Right cardiac atrium (tissue), 5 donors: Measurements from ENCODE around the gene KCNJ8. TPM values are rescaled to one million over a fixed set of nuclear protein-coding genes. Genes with fewer than 3 reads are reported as not detected.

Experiments
- ATAC-seq, 2 donors: fragments of 200-7000 bp; cut with Tn5 transposase; one replicate each; pipeline versions ENCODE4 v1.8.0 to v1.9.1; 2020; ENCODE audit warnings: moderate library complexity in 2 of 2, mild to moderate bottlenecking in 1 of 2
- DNase-seq, 3 donors: peaks; one replicate each; pipeline ENCODE4 v3.0.0-alpha.2; 2020
- H3K27ac ChIP-seq: one replicate; pipeline ENCODE4 v1.5.1; 2013; ENCODE audit warnings: mild to moderate bottlenecking, low read length, control low read depth, moderate library complexity
- H3K27me3 ChIP-seq: one replicate; pipeline ENCODE4 v1.6.1; 2013; ENCODE audit not compliant: control insufficient read depth, insufficient read depth
- H3K4me1 ChIP-seq: one replicate; pipeline ENCODE4 v1.6.1; 2013; ENCODE audit warnings: low read length; ENCODE audit not compliant: control insufficient read depth, insufficient read depth
- H3K4me3 ChIP-seq: one replicate; pipeline ENCODE4 v1.5.1; 2013; ENCODE audit warnings: low read length, control low read depth
- H3K9me3 ChIP-seq: one replicate; pipeline ENCODE4 v1.6.1; 2013; ENCODE audit warnings: low read length; ENCODE audit not compliant: control insufficient read depth
- WGBS: extraction: QIAGEN DNeasy Blood & Tissue Kit; methylation state at CpG from one replicate; pipeline ENCODE4 v1.1.7; 2013; 5-methylcytosine and 5-hydroxymethylcytosine counted together
- intact Hi-C, 4 donors: fragments of 100-400 bp; cut with DNase I; formaldehyde crosslinking; loops; one replicate each; pipeline versions ENCODE4 v1.11.0 to v1.14.0; 2022 to 2023
- polyA plus RNA-seq: library from polyadenylated mRNA; stranded (reverse); fragments of 200-250 nt; gene quantifications from one replicate; pipeline ENCODE4 v1.2.3, GENCODE V29; 2013
- total RNA-seq, 4 donors: library from RNA; stranded (reverse); fragmentation: NEBNext Ultra II Directional; extraction: Animal tissue kit (Norgen Biotek cat#: 25700); gene quantifications; one replicate each; pipeline ENCODE4 v1.2.1, GENCODE V29; 2021
- donor health status: healthy with polysubstance abuse.
- donor health status: DM: no; HTN: yes; CAD: no.
- donor health status: DM: no; HTN: no; CAD: no.
- donor health status: DM: no; HTN: yes; CAD: no; lungs with severe emphysema.
- donor health status: DM: yes; HTN: yes; CAD: no.

Gene KCNJ8
- total and polyA plus RNA-seq, 5 donors, result 25.7 to 45.0 (median 37.9) TPM

DNA sequence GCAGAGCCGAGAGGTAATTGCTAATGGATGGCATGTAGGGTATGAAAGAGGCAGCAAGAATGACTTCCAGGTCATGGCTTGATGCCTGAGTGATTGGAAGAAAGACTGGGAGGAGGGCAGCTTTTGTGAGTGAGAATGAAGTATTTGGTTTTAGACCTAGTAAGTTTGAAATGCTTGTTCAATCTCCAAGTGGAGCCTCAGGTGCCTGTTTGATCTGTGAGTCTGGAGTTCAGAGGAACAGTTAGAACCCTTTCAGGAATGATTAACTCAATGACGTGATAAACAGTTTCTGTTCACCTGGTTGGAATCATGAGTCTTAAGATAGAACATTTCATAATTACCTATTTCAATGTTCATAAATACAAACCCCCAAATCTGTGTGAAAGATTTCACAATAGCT, 10.4 kb downstream of the KCNJ8 start:
- DNase-seq (no peak), ATAC-seq (no peak)
- H3K4me1 ChIP-seq, result no peaks in the 10 kb centered on the region
- intact Hi-C loops, result no loop called here
- no peak overlapping the region for H3K4me3 ChIP-seq
- 85% methylated on average over 2 of the region's 2 CpGs for WGBS
- no peak overlapping the region for H3K27ac ChIP-seq
- H3K27me3 ChIP-seq, result no peaks in the 10 kb centered on the region
- H3K9me3 ChIP-seq, result no peaks in the 10 kb centered on the region

DNA sequence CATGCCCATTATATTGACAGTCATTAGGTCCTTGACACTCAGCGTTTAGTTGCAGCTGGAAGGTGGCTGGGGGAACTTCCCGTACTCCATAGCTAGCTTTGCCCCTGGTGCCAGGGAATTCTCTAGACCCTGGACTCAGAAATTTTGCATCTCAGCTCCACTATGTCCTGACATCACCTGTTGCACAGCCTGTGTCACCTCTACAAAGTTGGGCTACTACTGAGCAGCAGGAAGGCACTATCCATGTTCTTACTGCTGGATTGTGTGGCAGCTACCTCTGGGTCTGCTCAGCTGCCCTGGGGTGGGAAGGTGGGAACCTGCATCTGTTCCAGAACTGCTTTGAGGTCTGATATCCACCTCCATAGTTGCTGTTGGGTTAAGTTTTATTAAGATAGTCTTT, 11.0 kb downstream of the KCNJ8 start:
- 89% methylated on average over 2 of the region's 2 CpGs for WGBS
- ATAC-seq (no peak), DNase-seq (no peak)
- Histone ChIP-seq H3K4me1 (no peaks in the 10 kb centered on the region), H3K9me3 (no peaks in the 10 kb centered on the region), H3K4me3 (no peak overlapping the region), H3K27me3 (no peaks in the 10 kb centered on the region), H3K27ac (no peak overlapping the region)
- intact Hi-C loops, result no loop called here

DNA sequence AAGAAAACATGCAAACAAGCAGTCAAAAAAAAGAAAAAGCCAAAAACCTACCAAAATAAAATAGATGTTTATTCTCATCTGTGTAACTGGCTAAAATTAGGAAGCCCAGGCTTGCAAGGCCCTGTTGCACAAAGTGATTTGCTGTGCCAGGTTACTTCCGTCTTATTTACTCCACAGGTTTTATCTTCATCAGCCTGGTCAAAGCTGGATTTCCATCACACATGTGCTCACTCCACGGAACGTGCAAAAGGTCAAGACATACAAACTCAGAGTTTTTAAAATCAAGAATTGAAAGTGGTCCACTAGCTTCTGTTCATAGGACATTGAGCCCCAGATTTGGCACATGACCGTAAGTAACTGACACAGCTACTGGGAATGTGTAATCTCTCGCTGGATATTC, 14.8 kb downstream of the KCNJ8 start:
- no peak for DNase-seq
- WGBS, result 88% methylated on average over 5 of the region's 5 CpGs
- no peak for ATAC-seq
- no peaks in the 10 kb centered on the region for H3K27me3 ChIP-seq
- no peak overlapping the region for H3K4me3 ChIP-seq
- intact Hi-C loops, result no loop called here
- no peak overlapping the region for H3K27ac ChIP-seq
- no peaks in the 10 kb centered on the region for H3K9me3 ChIP-seq
- H3K4me1 ChIP-seq, result no peaks in the 10 kb centered on the region

DNA sequence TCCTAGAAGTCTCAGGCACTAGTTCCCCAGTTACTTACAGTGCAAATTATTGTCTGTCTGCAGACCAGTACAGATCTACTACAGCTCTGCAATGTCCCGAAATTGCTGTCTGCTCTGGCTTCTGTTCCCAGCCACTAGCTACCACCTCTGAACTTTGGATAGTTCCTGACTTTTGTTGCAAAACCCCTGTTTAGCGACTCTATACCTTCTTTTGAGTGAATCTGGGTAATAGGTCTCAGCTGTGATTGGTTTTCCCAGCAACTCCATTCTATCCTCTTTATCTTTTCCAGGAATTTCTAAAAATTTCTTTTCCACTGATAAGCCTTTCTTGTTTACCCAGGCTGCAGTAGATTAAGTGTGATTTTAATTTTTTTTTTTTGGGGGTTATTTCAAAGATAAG, 16.8 kb downstream of the KCNJ8 start:
- no peaks in the 10 kb centered on the region for H3K27me3 ChIP-seq
- intact Hi-C loops, result no loop called here
- H3K27ac ChIP-seq, result no peak overlapping the region
- no peaks in the 10 kb centered on the region for H3K4me1 ChIP-seq
- H3K9me3 ChIP-seq, result no peaks in the 10 kb centered on the region
- no peak for ATAC-seq
- DNase-seq, result no peak
- WGBS, result 62% methylated on average over 2 of the region's 2 CpGs
- no peak overlapping the region for H3K4me3 ChIP-seq

GRCh38 chr12:21756699-21757098, 17.8 kb downstream of the KCNJ8 start:
- intact Hi-C loops, result no loop called here
- WGBS, result 96% methylated on average over 4 of the region's 4 CpGs
- no peaks in the 10 kb centered on the region for H3K9me3 ChIP-seq

GRCh38 chr12:21751517-21751916, 23.0 kb downstream of the KCNJ8 start:
- no peaks in the 10 kb centered on the region for H3K9me3 ChIP-seq
- intact Hi-C loops, result no loop called here
- DNase-seq (no peak), ATAC-seq (peak in 1 of 2 donors; percentile 38)
- no peak overlapping the region for H3K27ac ChIP-seq
- no peak overlapping the region for H3K4me3 ChIP-seq
- H3K27me3 ChIP-seq, result no peaks in the 10 kb centered on the region
- peaks cover 3% of the 10 kb centered on the region for H3K4me1 ChIP-seq
- WGBS, result 15% methylated on average over 4 of the region's 4 CpGs

More at GRCh38 chr12:21756699-21757098, 17.8 kb downstream of the KCNJ8 start:
- no peaks in the 10 kb centered on the region for H3K27me3 ChIP-seq
- DNase-seq, result no peak
- no peak overlapping the region for H3K4me3 ChIP-seq
- H3K4me1 ChIP-seq, result no peaks in the 10 kb centered on the region
- ATAC-seq, result no peak
- H3K27ac ChIP-seq, result no peak overlapping the region

- Histone ChIP-seq H3K4me1 (no peaks in the 10 kb centered on the region), H3K4me3 (no peak overlapping the region), H3K27ac (no peak overlapping the region), H3K27me3 (no peaks in the 10 kb centered on the region), H3K9me3 (no peaks in the 10 kb centered on the region)
- no peak for DNase-seq
- intact Hi-C loops, result no loop called here
- ATAC-seq, result no peak
- WGBS, result 85% methylated on average over 6 of the region's 6 CpGs
These were observed 29.2 kb downstream of the KCNJ8 start for GRCh38 chr12:21745258-21745657.

DNA sequence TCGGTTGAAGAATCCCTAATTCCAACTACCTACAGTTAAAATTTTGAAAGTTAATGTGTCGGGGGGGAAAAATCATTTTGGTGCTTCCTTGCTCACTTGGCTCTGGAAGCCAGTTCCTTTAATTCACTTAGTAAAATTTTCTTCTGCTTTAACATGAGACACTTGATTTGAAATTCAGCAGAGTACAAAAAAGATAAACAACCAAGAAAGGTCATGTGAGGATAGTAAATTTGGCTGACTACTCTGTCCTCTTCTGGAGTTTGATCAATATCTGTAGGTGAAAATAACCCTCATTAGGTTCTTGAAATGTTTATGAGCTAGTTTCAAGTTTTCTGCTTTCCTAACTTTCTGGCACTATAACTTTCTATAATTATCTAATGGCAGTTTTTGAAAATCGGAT, 43.4 kb downstream of the KCNJ8 start:
- H3K4me1 ChIP-seq, result no peaks in the 10 kb centered on the region
- H3K9me3 ChIP-seq, result no peaks in the 10 kb centered on the region
- H3K27ac ChIP-seq, result no peak overlapping the region
- WGBS, result 66% methylated on average over 3 of the region's 3 CpGs
- ATAC-seq (no peak), DNase-seq (no peak)
- no peak overlapping the region for H3K4me3 ChIP-seq
- H3K27me3 ChIP-seq, result no peaks in the 10 kb centered on the region
- intact Hi-C loops, result no loop called here

DNA sequence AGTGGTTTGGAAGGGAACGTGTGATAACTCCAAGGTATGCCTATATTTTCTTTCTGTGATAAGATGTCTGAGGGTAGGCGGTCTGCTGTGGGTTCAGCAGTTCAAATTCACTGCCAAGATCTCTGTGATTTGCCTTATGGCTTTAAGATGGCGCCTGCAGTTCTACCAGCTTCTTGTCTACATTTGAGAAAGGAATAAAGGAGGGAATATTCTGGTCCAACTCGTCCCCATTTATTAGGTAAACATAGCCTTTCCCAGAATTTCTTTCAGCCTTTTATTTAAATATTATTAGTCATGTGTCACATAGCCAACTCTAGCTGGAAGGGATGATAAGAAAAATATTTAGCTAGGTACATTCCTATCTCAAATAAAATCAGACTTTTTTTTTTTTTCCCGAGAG, 48.8 kb downstream of the KCNJ8 start:
- Histone ChIP-seq H3K9me3 (no peaks in the 10 kb centered on the region), H3K27me3 (no peaks in the 10 kb centered on the region), H3K4me1 (no peaks in the 10 kb centered on the region), H3K4me3 (no peak overlapping the region), H3K27ac (no peak overlapping the region)
- 77% methylated on average over 5 of the region's 5 CpGs for WGBS
- DNase-seq (no peak), ATAC-seq (no peak)
- intact Hi-C loops, result no loop called here

DNA sequence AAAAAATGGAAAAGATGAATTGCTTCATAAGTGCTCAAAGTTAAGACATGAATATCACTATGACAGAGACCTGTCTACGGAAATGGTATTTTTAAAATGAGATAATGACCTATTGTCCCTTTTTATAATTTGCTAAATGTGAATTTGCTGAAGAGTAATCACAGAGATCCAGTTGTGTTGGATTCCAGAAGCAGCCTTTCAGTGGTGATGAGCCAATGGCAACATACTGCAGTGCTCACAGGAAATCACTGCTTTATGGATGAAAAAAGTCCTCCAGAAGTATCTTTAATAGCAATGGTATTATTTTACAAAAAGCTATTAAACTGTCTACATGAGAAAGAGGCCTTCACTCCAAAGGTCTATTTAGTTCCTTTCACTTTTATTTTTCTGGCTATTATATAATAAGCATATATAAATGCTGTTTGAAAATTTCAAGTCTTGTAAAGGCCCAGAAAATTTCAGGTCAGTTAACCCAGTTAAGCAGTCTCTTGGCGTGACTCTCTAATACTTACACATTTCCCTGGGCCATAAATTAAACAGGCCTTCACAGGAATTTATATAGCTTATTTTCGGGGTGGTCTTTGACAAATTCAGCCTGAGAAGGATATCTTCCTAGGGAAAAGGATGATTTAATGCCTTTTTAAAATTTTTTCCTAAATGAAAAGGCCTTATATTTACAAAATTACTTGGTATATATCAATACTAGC, 55.4 kb downstream of the KCNJ8 start:
- intact Hi-C loops, result no loop called here
- H3K27ac ChIP-seq, result no peak overlapping the region
- 66% methylated on average over 3 of the region's 3 CpGs for WGBS

GRCh38 chr12:21718403-21718802, 56.1 kb downstream of the KCNJ8 start:
- no peaks in the 10 kb centered on the region for H3K27me3 ChIP-seq
- no peaks in the 10 kb centered on the region for H3K9me3 ChIP-seq
- H3K4me1 ChIP-seq, result no peaks in the 10 kb centered on the region
- intact Hi-C loops, result no loop called here
- ATAC-seq (no peak), DNase-seq (no peak)
- H3K4me3 ChIP-seq, result no peak overlapping the region
- 36% methylated on average over 1 of the region's 1 CpG for WGBS
- no peak overlapping the region for H3K27ac ChIP-seq

More for the DNA sequence above, 55.4 kb downstream of the KCNJ8 start:
- H3K27me3 ChIP-seq, result no peaks in the 10 kb centered on the region
- ATAC-seq (no peak), DNase-seq (no peak)
- H3K4me3 ChIP-seq, result no peak overlapping the region
- H3K9me3 ChIP-seq, result no peaks in the 10 kb centered on the region
- no peaks in the 10 kb centered on the region for H3K4me1 ChIP-seq

DNA sequence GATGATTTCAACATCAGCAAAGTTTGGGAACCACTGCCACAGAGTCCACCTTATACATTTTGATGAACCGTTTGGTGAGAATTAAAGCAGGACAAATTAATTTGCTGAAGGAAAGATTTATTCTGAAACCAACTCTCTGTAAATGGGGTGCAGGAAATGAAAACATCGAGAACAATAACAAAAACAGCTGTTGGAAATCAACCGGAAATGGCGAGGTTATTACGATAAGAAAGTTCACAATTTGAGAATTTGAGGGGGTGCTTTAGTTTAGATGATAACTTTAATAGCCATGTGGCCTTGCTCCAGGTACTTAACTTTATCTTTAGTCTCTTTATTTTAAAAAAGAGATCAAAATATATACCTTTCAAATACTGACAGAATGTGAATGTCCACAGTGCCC, 56.7 kb downstream of the KCNJ8 start:
- Histone ChIP-seq H3K27ac (no peak overlapping the region), H3K27me3 (no peaks in the 10 kb centered on the region), H3K4me1 (no peaks in the 10 kb centered on the region), H3K4me3 (no peak overlapping the region), H3K9me3 (no peaks in the 10 kb centered on the region)
- intact Hi-C loops, result no loop called here
- WGBS, result 50% methylated on average over 5 of the region's 5 CpGs
- DNase-seq (no peak), ATAC-seq (no peak)
